ENCODE measurements around the gene TOMM20.
"Not testable (repeated sequence)": the region's sequence is repeated elsewhere in the genome, so short reads cannot be mapped to it uniquely, and the experiment has no call there.

TOMM20 gene

DNA sequence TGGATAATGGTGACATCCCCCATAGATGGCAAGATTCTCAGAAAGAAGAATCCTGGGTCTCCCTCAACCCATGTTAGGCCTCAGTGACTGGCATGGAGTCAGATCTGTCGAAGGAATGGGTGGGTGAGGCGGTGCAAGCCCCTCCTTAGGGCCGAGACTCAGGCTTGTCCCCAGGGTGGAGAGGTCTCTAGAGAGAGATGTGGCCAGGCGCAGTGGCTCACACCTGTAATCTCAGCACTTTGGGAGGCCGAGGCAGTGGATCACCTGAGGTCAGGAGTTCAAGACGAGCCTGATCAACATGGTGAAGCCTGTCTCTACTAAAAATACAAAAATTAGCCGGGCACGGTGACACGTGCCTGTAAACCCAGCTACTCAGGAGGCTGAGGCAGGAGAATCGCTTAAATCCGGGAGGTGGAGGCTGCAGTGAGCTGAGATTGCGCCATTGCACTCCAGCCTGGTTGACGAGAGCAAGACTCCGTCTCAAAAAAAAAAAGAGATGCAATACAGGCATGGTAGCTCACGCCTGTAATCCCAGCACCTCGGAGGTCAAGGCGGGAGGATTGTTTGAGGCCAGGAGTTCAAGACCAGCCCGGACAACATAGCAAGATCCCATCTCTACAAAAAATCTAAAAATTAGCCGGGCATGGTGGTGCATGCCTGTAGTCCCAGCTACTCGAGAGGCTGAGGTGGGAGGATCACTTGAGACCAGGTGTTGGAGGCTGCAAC is 37.2 kb downstream of the TOMM20 start:
- H3K36me3 Mint-ChIP-seq (ENCODE audit: low read depth); H3K4me3 Mint-ChIP-seq; H3K9me3 Mint-ChIP-seq; H3K27me3 Mint-ChIP-seq (ENCODE audit: low read depth): not testable (repeated sequence)
- Mint-ChIP-seq H3K27ac (peak overlapping the region; percentile 80 to 94 (median 91)), H3K4me1 (peaks cover 29% of the 10 kb centered on the region)

DNA sequence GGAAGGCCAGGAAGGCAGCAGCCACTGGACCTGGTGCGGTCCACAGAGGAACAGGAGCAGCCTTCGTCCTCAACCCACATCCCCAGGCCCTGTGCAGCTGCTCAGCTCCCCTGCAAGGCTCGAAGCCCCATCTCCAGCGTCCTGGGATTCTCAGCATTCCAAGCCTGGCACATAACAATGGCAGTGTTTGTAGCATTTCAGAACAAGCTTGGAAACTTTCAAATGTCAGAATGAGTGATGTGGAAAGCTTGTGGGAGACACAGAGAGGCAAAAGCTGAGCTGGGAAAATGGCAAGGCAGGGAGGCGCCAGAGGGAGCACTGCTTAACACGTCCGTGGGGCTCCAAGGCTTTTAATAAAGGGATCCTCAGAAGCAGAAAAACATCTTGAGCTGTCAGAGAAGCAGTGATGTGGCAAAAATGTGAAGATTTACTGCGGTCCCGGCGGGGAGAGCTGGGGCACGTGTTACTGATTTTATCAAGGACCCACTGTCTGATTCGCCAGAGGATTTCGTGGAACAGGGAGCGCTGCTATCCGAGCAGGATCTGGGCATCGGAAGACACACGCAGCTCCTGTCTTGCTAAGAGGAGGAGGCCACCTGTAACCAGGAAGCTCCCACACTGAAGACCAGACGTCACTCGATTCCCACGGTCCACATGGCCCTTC is 38.1 kb downstream of the TOMM20 start:
- Mint-ChIP-seq H3K4me1 (peaks cover 29% of the 10 kb centered on the region), H3K9me3 (no peaks in the 10 kb centered on the region), H3K27ac (peak overlapping the region; percentile 80 to 94 (median 91)), H3K4me3 (peak overlapping the region; percentile 27 to 72 (median 62)), H3K27me3 (ENCODE audit: low read depth) (peaks cover 4% of the 10 kb centered on the region), H3K36me3 (ENCODE audit: low read depth) (no peaks in the 10 kb centered on the region)
- TF ChIP-seq, protein P1, sequence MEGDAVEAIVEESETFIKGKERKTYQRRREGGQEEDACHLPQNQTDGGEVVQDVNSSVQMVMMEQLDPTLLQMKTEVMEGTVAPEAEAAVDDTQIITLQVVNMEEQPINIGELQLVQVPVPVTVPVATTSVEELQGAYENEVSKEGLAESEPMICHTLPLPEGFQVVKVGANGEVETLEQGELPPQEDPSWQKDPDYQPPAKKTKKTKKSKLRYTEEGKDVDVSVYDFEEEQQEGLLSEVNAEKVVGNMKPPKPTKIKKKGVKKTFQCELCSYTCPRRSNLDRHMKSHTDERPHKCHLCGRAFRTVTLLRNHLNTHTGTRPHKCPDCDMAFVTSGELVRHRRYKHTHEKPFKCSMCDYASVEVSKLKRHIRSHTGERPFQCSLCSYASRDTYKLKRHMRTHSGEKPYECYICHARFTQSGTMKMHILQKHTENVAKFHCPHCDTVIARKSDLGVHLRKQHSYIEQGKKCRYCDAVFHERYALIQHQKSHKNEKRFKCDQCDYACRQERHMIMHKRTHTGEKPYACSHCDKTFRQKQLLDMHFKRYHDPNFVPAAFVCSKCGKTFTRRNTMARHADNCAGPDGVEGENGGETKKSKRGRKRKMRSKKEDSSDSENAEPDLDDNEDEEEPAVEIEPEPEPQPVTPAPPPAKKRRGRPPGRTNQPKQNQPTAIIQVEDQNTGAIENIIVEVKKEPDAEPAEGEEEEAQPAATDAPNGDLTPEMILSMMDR (IDR thresholded peaks at IDR 0.05; ENCODE audit: unreplicated experiment in 3 of 3) = no peak

DNA sequence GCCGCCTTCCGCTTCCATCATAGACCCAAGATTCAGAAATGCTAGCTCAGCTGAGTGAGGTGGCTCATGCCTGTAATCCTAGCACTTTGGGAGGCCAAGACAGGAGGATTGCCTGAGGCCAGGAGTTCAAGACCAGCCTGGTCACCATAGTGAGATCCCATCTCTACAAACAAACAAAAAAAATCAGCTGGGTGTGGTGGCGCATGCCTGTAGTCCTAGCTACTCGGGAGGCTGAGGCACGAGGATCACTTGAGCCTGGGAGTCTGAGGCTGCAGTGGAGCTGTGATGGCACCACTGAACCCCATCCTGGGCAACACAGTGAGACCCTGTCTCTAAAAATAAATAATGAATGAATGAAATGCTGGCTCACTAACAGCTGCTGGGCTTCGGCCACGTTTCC is 39.7 kb downstream of the TOMM20 start:
- TF ChIP-seq, protein P1 (IDR thresholded peaks at IDR 0.05; ENCODE audit: unreplicated experiment in 3 of 3) = no peak
- Mint-ChIP-seq H3K27me3 (ENCODE audit: low read depth) (peaks cover 4% of the 10 kb centered on the region), H3K4me3 (no peak overlapping the region), H3K4me1 (peaks cover 30% of the 10 kb centered on the region), H3K36me3 (ENCODE audit: low read depth) (no peaks in the 10 kb centered on the region), H3K9me3 (no peaks in the 10 kb centered on the region), H3K27ac (peak overlapping the region in 2 of 3 experiments; percentile 70 to 80)

DNA sequence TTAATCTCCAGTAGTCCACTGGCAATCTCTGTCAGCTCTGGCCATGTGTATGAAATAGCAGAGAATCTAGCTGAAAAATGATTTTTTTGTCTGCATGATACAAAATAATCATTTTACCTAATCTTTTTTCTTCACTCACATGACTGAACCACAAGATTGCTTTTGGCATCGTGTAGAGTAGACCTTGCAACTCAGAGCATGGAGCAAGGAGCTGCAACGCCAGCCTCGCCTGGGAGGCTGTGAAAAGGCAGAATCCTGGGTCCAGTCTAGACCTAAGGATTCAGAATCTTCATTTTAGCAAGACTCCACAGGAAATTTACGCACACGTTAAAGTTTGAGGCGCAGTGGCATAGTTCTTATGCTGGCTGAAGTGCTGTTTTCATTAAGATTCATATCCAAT is 40.2 kb downstream of the TOMM20 start:
- Mint-ChIP-seq H3K27ac (peak overlapping the region in 1 of 3 experiments; percentile 28), H3K36me3 (ENCODE audit: low read depth) (no peaks in the 10 kb centered on the region), H3K9me3 (no peaks in the 10 kb centered on the region), H3K4me3 (no peak overlapping the region), H3K27me3 (ENCODE audit: low read depth) (peaks cover 4% of the 10 kb centered on the region), H3K4me1 (peaks cover 30% of the 10 kb centered on the region)
- TF ChIP-seq, protein P1 (IDR thresholded peaks at IDR 0.05; ENCODE audit: unreplicated experiment in 3 of 3) = no peak

DNA sequence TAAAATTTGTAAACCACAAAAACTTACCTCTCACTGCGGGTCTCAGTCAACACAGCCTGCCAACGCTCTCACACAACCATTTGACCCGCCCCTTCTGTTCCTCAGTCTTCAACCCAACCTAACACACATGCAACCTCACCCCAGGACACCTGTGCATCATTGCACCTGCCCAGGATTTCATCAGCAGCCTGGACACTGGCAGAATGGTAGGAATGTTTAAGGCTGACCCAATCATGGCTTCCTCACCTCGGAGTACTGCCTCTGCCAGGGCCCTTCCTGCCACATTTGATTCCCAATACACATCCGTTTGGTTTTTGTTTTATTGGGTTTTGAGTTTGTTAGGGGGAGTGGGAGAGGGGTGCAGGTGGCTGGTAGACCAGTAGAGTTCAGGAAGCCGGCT is 40.7 kb downstream of the TOMM20 start:
- Mint-ChIP-seq H3K9me3 (no peaks in the 10 kb centered on the region), H3K27ac (no peak overlapping the region), H3K36me3 (ENCODE audit: low read depth) (no peaks in the 10 kb centered on the region), H3K4me3 (no peak overlapping the region), H3K4me1 (peaks cover 35% of the 10 kb centered on the region), H3K27me3 (ENCODE audit: low read depth) (peaks cover 4% of the 10 kb centered on the region)
- TF ChIP-seq, protein P1 (IDR thresholded peaks at IDR 0.05; ENCODE audit: unreplicated experiment in 3 of 3) = no peak

DNA sequence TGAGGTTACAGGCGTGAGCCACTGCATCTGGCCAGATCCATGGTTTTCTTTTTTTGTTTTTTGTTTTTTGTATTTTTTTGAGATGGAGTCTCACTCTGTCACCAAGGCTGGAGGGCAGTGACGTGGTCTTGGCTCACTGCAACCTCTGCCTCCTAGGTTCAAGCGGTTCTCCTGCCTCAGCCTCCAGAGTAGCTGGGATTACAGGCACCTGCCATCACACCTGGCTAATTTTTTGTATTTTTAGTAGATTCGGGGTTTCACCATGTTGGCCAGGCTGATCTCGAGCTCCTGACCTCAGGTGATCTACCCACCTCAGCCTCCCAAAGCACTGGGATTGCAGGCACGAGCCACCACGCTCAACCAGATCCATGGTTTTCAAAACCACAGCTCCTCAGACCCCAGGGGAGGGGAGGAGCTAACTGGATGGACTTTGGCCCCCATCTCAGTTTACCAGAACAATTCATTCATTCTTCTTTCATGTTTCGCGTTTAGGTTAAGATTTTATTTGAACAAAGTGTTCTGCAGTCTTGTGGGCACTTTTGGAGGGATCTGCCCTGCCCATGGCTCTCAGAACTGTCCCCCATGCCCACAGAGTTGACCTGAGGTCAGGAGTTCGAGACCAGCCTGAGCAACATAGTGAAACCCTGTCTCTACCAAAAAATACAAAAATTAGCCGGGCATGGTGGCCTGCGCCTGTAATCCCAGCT is 43.1 kb downstream of the TOMM20 start:
- H3K27me3 Mint-ChIP-seq (ENCODE audit: low read depth); H3K4me3 Mint-ChIP-seq; H3K36me3 Mint-ChIP-seq (ENCODE audit: low read depth); H3K27ac Mint-ChIP-seq; H3K9me3 Mint-ChIP-seq: not testable (repeated sequence)
- peaks cover 35% of the 10 kb centered on the region for H3K4me1 Mint-ChIP-seq

DNA sequence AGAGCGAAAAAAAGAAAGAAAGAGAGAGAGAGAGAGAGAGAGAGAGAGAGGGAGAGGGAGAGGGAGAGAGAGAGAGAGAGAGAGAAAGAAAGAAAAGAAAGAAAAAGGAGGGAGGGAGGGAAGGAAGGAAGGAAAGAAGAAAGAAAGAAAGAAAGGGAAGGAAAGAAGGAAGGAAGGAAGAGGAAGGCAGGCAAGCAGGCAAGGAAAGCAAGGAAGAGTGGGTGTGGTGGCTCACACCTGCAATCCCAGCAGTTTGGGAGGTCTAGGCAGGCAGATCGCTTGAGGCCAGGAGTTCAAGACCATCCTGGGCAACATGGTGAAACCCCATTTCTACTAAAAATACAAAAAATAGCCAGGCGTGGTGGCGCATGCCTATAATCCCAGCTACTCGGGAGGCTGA is 47.8 kb downstream of the TOMM20 start:
- H3K36me3 Mint-ChIP-seq (ENCODE audit: low read depth); H3K9me3 Mint-ChIP-seq; H3K4me3 Mint-ChIP-seq; H3K27me3 Mint-ChIP-seq (ENCODE audit: low read depth): not testable (repeated sequence)
- peaks cover 29% of the 10 kb centered on the region for H3K4me1 Mint-ChIP-seq
- peak overlapping the region; percentile 75 to 92 (median 80) for H3K27ac Mint-ChIP-seq

DNA sequence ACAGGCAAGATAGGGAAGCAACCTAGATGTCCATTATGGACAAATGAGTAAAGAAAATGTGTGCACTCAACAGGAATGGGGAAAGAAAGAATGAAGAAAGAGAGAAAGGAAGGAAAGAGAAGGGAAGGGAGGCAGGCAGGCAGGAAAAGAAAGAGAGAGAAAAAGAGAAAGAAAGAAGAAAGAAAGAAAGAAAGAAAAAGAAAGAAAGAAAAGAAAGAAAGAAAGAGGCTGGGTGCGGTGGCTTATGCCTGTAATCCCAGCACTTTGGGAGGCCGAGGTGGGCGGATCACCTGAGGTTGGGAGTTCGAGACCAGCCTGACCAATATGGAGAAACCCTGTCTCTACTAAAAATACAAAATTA is 48.4 kb downstream of the TOMM20 start:
- H3K4me3 Mint-ChIP-seq; H3K36me3 Mint-ChIP-seq (ENCODE audit: low read depth); H3K27me3 Mint-ChIP-seq (ENCODE audit: low read depth); H3K9me3 Mint-ChIP-seq: not testable (repeated sequence)
- H3K27ac Mint-ChIP-seq = peak overlapping the region in 1 of 3 experiments; percentile 75
- peaks cover 34% of the 10 kb centered on the region for H3K4me1 Mint-ChIP-seq
